ENCODE measurements around the gene SMARCD3.

SMARCD3 gene

DNA sequence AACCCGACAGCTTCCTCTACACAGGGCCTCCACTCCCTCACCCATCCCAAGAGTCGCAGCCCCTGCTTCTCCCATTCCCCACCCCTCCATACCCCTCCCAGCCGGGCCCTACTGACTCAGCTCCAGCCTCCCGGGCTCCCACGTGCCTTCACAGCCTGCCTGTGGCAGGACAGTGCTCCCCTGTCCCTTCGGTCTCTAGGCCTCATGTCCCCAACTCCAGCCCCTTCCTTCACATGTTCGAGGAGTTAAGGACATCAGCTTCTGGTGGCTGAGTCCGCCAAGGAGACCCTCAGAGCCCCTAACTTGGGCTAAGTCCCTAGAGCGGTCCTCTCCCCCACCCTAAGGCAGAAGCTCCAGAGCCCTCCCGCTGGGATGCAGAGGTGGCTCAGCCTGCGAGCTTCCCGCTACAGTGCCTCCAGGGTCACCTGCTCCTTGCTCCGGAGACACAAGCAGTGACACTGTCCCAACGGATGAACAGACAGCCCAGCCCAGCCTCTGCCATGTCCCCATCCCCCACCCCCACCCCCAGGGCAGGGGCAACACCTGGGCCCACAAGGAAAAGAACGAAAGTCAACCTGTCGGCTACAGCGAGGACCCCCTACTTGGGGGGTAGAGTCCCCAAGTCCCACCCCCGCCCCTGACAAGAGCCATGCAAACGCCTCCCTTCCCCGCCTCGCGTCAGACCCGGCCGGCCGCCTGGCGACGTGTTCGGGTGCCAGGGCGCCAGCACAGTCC lies 716 bp downstream of the SMARCD3 start:
- DNase-seq (ENCODE audit: low read depth), result no peak

DNA sequence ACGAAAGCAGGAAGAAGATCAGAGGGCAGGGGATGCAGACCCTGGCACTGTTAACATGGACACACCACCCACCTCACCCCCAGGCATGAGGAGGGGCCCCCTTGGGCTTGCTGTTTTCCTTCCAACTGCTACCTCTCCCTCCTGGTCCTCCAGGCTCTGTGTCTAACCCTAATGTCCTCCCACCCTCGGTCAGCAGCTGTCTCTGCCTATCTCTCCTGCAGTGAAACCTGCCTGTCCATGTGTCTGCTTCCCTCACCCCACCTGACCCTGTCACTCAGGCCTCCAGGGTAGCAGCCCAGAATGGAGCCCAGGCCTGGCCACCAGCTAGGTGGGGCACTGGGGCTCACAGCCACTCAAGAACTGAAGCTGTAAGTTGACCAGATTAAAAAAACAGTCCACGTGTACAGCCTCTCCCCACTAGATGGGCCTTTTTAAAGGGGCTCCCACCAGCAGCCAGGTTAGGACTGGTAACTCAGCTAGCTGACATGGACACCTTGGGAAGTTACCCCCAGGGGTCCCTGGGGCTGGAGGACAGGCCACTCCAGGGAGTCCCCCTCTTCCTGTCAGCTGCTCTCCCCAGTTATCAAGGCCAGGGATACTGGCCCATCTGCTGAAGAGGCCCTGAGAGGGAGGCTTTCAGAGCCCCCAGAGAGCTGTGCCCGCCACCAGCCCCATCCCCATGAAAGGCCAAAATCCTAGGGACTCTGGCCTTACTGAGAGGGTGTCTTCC lies 1.5 kb downstream of the SMARCD3 start:
- DNase-seq (ENCODE audit: low read depth), result no peak

DNA sequence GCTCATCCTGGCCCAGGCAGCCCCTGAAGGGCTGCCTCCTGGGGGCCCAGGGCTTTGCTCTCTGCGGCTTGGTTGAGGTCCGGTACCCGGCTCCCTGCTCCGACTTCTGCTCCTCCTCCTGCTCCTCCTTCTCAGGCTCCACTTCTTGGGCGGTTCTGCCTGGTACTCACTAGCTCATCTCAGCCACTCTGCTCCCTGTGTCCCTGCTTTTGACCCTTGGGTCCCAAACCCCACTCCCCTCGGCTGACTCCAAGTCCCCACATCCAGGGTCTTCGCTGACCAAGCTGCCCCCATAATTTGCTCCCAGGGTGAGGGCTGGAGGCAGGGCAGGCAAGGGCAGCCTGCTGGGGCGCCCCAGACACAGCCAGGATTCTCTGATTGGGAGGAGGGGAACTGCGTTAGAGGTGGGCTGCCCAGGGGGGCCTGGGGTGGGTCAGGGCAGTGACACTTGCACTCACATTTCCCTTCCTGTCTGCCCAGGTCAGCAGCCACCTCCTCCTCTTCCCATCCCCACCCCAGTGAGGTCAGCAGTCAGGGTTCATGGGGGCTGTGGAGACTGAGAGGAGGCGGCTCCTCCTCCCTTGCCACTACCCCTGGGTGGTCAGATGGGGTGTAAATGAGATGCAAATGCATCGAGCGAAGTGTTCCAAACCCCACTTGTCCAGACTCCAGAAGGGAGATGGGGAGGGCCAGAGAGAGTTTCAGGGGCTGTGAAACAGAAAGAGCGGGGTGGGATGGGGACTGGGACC lies 2.2 kb downstream of the SMARCD3 start:
- DNase-seq (ENCODE audit: low read depth), result no peak

DNA sequence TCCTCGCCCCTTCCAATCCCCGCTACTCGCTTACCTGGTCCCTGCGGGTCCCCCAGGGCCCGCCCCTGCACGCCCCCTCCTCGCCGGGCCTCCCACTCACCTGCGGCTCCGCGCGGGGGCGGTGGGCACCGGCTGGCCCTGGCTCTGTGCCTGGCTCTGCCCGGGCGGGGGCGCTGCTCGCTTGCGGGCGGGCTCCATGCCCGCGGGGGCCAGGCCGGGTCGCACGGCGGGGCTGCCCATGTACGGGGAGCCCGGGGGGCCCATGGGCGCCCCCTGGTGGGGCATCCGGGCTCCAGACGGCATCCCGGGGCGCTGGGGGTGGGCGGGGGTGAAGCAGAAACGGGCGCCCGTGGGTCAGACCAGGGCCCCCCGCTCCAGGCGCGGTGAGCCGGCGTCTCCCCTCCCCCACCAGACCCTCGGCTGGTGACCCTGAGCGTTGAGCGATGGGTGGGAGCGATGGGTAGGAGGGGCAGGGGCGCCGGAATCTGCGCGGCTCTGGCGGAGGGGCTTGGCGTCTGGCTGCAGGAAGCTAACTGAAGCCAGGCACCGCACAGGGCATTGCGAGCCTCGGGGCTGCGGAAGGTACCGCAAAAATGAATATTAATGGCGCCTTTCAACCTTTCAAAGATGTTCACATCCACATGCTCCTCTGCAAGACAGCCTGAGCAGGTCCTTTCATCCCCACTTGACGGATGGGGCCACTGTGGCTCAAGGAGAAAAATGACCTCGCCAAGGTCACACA lies 3.0 kb downstream of the SMARCD3 start:
- DNase-seq (ENCODE audit: low read depth), result peak; percentile 48

DNA sequence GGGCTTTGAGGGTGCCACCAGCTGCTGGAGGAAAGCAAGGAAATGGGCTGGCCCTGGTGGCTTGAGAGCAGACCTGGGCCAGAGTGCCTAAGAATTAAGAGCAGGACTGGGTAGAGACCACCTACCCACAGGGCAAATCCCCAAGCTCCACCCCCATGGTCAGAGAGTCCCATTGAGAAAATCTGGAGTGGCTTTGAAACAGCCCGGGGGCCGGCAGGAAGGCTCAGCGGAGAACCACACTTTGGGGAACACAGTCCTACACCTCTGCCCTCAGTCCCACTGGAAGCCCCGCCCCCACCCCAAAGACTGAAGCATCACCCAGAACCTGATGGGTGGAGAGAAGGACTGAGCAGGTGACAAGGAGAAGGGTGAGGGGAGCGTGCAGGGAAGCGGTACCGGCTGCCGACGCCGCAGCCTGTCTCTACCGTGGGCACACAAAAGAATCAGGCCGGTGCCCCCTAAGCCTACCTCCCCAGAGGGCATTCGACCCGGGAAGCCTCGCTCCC lies 3.6 kb downstream of the SMARCD3 start:
- DNase-seq (ENCODE audit: low read depth), result no peak

DNA sequence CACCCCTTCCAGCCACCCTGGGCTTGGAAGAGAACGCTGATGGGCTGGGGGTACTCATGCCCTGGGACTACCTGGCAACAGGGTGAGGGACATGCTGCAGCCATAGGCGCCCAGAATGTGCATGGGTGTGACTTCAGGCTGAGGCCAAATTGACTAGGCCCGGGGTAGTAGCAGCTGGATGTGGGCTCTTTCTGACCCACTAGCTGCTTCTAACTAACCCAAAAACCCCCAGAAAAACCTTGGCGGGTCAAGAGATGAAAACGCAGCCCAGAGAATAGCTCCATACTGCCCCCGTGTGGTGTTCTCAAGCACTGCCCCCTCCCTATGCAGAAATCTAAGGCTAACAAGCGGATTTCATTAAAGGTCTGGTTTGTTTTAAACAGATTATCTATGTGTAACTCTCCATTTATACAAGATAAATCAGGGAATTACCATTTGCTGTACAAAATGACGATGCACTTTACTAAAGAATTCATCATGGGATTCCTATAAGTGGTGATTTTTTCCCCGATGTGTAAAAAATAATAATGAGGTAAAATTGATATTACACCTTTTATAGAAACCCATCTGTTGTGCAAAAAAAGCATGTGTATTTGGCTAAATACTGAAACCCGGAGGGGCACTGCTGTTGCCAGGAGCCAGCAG lies 4.2 kb downstream of the SMARCD3 start:
- DNase-seq (ENCODE audit: low read depth), result no peak

DNA sequence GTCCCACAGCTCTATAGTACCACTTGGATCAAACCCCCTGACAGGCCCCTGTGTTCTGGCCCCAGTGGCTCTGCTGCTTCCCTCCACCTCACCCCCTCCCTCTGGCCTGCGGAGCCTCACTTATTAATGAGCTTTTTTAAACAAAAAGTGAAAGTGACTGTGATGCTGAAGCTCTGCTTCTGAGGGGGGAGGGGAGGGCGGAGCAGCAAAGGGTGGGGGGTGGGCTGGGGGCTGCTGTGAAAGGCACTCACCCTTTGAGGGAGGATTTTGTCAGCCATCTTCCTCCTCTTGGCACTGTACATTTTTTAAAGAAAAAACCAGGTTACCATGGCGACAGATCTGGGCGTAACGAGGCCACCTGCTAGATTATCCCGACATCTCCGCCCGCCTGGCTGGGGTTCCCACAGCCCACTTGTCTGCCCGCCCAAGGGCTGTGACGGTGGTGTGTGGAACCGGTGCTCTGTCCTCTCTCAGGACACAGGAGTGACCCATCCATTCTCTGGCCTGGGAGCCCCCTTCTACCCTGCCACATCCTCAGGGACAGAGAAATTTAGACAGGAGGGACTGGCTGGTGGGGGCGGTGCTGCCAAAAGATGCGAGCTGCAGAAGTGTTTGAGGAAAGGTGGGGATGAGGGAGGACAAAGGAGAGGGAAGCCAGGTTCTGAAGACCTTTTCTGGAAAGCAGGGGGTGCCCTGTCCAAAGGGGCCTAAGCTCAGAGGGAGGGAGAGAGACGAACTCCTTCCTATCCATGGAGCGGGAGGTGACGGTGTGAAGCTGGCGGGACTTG lies 4.9 kb downstream of the SMARCD3 start:
- DNase-seq (ENCODE audit: low read depth), result no peak

DNA sequence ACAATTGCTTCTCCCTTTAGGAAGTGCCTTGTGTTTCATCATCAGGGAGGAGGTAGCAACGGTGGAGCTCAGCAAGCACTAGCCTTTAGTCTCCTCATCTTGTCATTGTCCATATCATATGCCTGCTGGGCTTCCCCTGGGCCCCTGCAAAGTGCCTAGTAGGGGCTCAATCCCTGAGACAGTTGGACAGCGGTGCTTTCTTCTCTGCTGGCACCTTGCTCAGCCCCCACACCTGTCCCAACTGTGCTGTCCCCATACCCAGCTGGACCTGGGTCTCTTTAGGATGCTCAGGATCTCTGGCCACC lies 5.5 kb downstream of the SMARCD3 start:
- no peak for DNase-seq (ENCODE audit: low read depth)

DNA sequence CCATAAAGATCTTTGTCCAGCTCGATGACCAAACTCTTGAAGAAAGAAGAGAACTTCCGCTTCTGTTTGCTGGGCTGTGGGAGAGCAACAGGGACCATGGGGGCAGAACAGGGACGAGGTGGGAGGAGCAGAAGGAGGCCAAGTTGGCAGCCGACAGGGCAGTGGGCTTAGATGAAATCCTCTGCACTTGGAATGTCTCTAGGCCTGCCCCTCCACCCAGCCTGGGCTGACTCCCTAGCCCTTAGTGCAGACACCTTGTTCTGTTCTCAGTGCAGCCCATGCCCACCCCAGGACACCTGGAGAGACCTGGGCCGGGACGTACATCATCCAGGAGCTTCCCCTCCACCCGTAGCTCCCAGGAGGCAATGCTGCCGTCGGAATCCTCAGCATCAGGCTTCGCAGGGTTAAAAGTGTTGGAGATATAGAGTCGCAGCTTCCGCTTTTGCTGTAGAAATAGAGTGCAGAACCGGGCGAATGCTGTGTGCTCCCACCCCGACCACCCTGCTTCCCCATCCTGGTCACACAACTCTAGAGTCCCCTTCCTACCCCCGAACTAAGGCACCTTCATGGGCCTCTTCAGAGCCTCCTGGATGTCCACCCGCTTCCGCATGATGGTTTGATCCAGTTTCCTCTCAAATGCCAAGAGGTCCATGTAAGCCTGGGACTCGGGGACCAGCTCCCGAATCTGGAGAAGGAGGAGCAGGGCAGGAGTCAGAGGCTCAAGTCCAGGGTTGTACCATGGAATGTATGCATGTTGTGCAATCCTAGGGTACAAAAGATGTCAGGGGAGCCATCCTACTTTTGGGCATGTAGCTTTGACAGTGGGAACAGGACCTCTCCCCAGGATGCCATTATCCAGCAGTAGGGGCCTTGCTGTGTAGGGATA lies 6.1 kb downstream of the SMARCD3 start:
- no peak for DNase-seq (ENCODE audit: low read depth)

DNA sequence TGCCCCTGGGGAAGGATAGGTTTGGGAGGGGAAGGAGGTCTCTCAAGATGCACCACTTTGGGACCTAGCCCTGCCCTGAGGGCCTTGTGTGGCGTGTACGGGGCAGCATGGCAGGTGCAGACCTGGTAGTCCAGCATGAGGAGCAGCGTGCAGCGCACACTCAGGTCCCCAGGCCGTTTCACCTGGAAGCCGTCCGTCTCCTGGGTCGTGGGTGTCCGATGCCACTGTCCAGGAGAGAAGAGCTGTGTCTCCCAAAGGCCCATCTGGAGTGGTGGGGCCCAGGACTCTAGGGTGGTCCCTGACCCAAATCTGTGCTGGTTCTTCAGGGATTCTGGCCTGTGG lies 6.8 kb downstream of the SMARCD3 start:
- DNase-seq (ENCODE audit: low read depth), result no peak

DNA sequence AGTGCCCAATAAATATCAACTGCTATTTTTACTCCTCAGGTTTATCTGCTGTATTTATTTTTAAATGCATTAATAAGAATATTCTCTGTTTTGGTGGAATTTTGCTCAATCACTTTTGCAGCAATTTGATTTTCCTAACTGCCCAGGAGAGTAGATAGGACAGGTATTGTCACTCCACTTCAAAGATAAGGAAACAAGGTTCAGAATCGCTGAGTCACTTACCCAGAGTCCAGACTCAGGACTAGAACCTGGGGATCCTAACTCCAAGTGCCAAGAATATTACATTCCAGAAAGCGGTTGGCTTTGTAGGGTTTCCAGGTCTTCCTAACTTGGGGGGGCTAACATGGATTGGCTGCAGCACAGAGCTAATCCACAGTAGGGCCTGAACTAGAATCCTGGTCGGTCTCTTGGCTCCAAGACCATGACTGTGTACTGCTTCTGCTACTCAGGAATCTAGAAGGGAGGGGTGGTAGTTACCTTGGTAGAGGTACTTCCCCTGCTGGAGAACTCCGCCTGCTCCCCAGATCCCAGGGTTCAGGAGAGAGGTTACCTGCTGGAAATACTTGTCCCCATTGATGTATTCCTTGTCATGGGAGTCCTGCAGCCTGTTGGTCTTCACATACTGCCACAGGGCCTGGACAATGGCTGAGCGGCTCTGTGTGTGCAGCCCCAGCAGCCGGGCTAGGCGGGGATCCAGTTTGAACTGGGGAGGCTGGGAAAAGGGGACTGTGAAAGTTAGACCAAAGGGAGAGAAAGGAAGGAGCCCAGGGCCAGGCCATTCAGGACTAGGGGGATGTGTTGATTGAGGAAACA lies 7.3 kb downstream of the SMARCD3 start:
- no peak for DNase-seq (ENCODE audit: low read depth)

DNA sequence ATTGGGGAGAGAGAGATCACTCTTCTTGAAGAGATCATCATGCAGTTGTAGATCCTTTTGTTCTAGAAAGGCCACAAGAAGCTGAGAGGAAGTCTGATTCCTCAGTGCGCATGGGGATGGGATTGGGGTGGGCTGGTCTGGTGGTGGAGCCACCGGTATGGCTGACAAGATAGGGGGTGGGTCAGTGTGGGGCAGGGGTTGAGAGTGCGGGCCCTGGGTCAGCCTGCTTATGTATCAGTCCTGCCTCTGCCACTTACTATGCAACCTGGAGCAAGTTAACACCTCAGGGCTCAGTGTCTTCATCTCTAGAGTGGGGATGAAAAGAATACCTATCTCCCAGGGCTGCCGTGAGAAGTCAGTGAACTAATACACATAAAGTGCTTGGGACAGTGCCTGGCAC lies 8.0 kb downstream of the SMARCD3 start:
- DNase-seq (ENCODE audit: low read depth), result no peak

DNA sequence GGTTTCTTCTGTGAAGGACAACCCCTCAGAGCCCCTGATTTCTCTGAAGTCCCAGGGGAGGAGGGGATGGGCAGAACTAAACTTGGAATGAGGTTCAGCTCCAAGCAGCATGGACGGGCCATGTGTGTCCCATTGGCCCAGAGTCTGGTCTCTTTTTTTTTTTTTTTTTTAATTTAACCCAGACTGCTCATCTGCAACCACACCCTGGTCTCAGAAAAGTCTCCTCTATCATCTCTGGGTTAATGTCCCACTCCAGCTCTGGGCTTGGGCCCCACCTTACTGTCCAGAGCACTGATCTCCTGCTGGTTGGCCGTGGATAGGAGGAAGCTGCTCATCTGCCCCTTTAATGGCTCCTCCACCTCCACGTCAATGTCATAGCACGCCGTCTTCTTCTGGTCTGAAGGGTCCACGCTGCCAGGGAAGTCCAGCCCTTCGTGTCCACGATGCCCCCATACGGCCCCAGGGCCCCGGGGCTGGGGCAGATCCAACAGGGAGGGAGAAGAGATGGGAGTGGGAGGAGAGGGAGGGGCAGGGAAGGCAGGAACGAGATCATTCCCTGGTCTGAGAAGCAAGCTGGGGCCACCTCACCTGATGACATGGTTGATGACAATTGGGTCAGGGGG lies 8.5 kb downstream of the SMARCD3 start:
- no peak for DNase-seq (ENCODE audit: low read depth)

DNA sequence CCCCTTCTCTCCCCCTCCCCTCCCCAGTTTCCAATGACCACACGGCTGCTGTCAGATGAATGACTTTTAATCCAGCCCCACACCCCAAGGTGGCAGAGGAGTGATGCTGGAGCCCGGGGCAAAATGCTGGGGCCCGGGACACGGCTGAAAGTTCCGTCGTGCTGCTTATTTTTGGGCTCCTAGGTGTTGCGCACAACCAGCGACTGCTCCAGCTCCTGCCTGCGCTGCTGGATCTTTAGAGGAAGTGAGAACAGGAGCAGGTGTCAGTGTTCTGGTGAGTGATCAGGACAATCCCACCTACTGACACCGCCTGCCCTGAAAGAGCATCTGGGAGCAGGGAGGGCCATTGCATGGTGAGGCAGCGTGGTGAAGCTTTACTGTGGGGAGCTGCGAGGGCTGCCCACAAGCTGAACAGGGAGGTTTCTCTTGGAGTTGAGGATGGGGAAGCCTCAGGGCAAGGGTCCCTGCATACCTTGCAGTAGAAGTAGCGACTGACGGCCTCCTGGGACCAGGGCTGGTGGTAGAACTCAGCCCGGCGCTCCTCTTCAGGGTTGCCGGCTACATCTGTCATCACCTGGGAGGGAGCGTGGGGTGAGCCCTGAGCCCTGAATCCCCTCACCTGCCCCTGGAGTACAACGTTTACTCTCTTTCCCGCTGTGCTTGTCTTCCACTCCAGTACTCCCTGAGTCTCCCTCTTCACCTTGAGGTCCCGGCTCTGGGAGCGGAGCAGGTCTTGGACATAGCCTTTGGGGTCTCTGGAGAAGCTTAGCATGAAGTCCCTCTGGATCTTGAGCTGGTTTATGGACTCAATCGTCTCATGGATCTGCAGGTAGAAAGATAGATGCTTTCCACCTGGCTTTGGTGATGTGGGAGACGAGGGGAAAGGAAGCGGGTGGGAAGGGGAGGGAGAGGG lies 9.3 kb downstream of the SMARCD3 start:
- no peak for DNase-seq (ENCODE audit: low read depth)

DNA sequence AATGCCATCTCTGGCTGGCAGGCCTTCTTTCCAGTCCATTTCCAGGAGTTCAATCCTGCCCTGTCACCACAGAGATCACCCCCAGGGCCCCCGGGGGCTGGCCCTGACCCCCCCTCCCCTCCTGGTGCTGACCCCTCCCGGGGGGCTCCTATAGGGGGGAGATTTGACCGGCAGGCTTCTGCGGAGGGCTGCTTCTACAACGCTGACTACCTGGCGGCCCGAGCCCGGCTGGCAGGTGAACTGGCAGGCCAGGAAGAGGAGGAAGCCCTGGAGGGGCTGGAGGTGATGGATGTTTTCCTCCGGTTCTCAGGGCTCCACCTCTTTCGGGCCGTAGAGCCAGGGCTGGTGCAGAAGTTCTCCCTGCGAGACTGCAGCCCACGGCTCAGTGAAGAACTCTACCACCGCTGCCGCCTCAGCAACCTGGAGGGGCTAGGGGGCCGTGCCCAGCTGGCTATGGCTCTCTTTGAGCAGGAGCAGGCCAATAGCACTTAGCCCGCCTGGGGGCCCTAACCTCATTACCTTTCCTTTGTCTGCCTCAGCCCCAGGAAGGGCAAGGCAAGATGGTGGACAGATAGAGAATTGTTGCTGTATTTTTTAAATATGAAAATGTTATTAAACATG lies 10.2 kb downstream of the SMARCD3 start:
- DNase-seq (ENCODE audit: low read depth), result no peak

DNA sequence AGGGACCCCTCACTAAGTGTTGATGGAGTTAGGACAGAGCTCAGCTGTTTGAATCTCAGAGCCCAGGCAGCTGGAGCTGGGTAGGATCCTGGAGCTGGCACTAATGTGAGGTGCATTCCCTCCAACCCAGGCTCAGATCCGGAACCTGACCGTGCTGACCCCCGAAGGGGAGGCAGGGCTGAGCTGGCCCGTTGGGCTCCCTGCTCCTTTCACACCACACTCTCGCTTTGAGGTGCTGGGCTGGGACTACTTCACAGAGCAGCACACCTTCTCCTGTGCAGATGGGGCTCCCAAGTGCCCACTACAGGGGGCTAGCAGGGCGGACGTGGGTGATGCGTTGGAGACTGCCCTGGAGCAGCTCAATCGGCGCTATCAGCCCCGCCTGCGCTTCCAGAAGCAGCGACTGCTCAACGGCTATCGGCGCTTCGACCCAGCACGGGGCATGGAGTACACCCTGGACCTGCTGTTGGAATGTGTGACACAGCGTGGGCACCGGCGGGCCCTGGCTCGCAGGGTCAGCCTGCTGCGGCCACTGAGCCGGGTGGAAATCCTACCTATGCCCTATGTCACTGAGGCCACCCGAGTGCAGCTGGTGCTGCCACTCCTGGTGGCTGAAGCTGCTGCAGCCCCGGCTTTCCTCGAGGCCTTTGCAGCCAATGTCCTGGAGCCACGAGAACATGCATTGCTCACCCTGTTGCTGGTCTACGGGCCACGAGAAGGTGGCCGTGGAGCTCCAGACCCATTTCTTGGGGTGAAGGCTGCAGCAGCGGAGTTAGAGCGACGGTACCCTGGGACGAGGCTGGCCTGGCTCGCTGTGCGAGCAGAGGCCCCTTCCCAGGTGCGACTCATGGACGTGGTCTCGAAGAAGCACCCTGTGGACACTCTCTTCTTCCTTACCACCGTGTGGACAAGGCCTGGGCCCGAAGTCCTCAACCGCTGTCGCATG lies 11.0 kb downstream of the SMARCD3 start:
- DNase-seq (ENCODE audit: low read depth), result no peak
